ENCODE results near the gene TENM3.

DNA sequence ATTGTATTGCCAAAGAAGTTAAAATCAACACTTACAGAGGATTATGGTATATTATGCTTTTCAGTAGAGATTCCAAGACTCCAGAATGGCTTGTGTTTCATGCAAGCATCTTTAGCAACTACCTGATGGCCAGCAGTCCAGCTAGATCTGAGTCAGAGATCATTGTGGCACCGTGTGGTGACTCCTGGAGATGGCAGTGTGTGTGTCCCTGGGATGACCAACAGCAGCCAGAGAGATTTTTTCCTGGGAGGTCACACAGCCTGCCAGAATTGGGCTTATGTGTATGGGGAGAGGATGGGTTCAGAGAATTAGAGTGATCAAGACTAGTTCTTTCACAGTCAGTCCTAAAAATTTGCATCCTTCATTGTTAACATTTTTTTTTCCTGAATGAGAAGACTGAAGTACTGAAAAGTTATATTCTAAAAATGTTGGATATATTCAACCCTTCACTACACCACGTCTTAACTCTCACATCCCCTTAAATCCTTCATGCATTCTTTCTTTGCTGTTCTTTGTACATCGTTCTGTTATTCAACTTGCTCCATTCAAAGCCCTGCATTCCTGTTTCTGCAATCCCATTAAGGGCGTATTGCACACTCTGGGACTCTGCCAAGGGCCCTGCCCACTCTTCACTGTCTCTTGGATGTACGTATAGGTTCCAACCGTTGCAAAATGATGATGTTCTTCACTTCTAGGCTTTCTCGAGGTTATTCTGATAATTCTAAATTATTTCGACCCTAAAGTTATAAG, 12.4 kb downstream of the TENM3 start:
- TF ChIP-seq CTCF (IDR thresholded peaks at IDR 0.05; ENCODE audit: insufficient read depth, low read length, poor library complexity, severe bottlenecking) (no peak), EZH2phosphoT487 (conservative IDR thresholded peaks at IDR 0.05; ENCODE audit: low read length) (no peak)
